Uterus (tissue), 4 donors: ENCODE data around the gene PUM1. TPM values are rescaled to one million over a fixed set of nuclear protein-coding genes. Genes with fewer than 3 reads are reported as not detected.

ENCODE experiments used
- DNase-seq, 2 donors: peaks; one replicate each; pipeline ENCODE4 v3.0.0-alpha.2; 2019 to 2020
- H3K27ac ChIP-seq, 2 donors: fragments of 200-600 bp; sonication (generic); 1 replicate in 1 of 2; 2 replicates in 1 of 2; pipeline ENCODE4 v1.5.1; 2016 to 2018
- H3K27me3 ChIP-seq, 2 donors: fragments of 200-600 bp; sonication (generic); one replicate each; pipeline ENCODE4 v1.5.1; 2018 to 2019; ENCODE audit warnings: control low read depth in 1 of 2
- H3K36me3 ChIP-seq, 2 donors: fragments of 200-600 bp; sonication (generic); one replicate each; pipeline ENCODE4 v1.5.1; 2019; ENCODE audit warnings: control low read depth in 1 of 2
- H3K4me1 ChIP-seq, 2 donors: fragments of 200-600 bp; sonication (generic); one replicate each; pipeline ENCODE4 v1.5.1; 2018 to 2019; ENCODE audit warnings: control low read depth in 1 of 2
- H3K4me3 ChIP-seq, 2 donors: fragments of 200-600 bp; sonication (generic); 1 replicate in 1 of 2; 2 replicates in 1 of 2; pipeline ENCODE4 v1.5.1; 2018 to 2019; ENCODE audit warnings: mild to moderate bottlenecking in 1 of 2
- H3K9me3 ChIP-seq, 2 donors: fragments of 200-600 bp; sonication (generic); one replicate each; pipeline ENCODE4 v1.5.1; 2019; ENCODE audit warnings: control low read depth in 1 of 2
- CTCF ChIP-seq, 4 experiments: fragments of 200-600 bp in 2 of 4; fragments of 450-650 bp in 2 of 4; sonication (generic) in 2 of 4; IDR thresholded peaks; one replicate each; pipeline ENCODE4 v1.5.1; 2016 to 2019; ENCODE audit warnings: antibody characterized with exemption in 4 of 4, mild to moderate bottlenecking in 2 of 4, moderate library complexity in 1 of 4
- POLR2A ChIP-seq, 2 donors: fragments of 450-650 bp; IDR thresholded peaks; one replicate each; pipeline ENCODE4 v1.6.1; 2016; ENCODE audit warnings: antibody characterized with exemption in 2 of 2, mild to moderate bottlenecking in 1 of 2, moderate library complexity in 1 of 2
- intact Hi-C: fragments of 100-400 bp; cut with DNase I; formaldehyde crosslinking; loops from one replicate; pipeline ENCODE4 v1.15.1; 2023; ENCODE audit warnings: low total_unique reads
- total RNA-seq, 4 donors: library from RNA; depleted of rRNA in 3 of 4; stranded (reverse); fragments of >200 nt in 3 of 4; gene quantifications; one replicate each; pipeline versions ENCODE4 v1.1.0 to v1.2.4, GENCODE V29; 2014 to 2023
- donor health status: DM: yes; HTN: yes; CAD: no.

The PUM1 gene
- total RNA-seq, 4 donors from 2014 or later: 42.9 to 152 (median 113) TPM

GRCh38 chr1:30969903-30970302, 95.6 kb downstream of the PUM1 start:
- intact Hi-C loops: no loop called here
- Histone ChIP-seq H3K27me3 (no peaks in the 10 kb centered on the region), H3K4me1 (peaks cover 6 to 9% of the 10 kb centered on the region in 2 donors), H3K27ac (no peak overlapping the region), H3K36me3 (no peaks in the 10 kb centered on the region), H3K9me3 (no peaks in the 10 kb centered on the region), H3K4me3 (no peak overlapping the region)
- TF ChIP-seq CTCF (IDR thresholded peaks at IDR 0.05): no peak
- TF ChIP-seq POLR2A (IDR thresholded peaks at IDR 0.05): no peak
- no peak for DNase-seq

GRCh38 chr1:30968220-30968971, 97.1 kb downstream of the PUM1 start:
- Histone ChIP-seq H3K9me3 (no peaks in the 10 kb centered on the region), H3K36me3 (no peaks in the 10 kb centered on the region), H3K4me3 (no peak overlapping the region), H3K4me1 (peaks cover 9 to 10% of the 10 kb centered on the region in 2 donors), H3K27me3 (no peaks in the 10 kb centered on the region), H3K27ac (no peak overlapping the region)
- DNase-seq: no peak
- no peak for TF ChIP-seq POLR2A (IDR thresholded peaks at IDR 0.05)
- no peak for TF ChIP-seq CTCF (IDR thresholded peaks at IDR 0.05)
- intact Hi-C loops: no loop called here

GRCh38 chr1:30966690-30967369, 98.7 kb downstream of the PUM1 start:
- Histone ChIP-seq H3K27ac (peak overlapping the region in 1 of 2 donors; percentile 7), H3K27me3 (no peaks in the 10 kb centered on the region), H3K4me1 (peaks cover 9 to 10% of the 10 kb centered on the region in 2 donors), H3K4me3 (no peak overlapping the region), H3K9me3 (no peaks in the 10 kb centered on the region), H3K36me3 (no peaks in the 10 kb centered on the region)
- TF ChIP-seq CTCF (IDR thresholded peaks at IDR 0.05) (no peak), POLR2A (IDR thresholded peaks at IDR 0.05) (no peak)
- intact Hi-C loops: no loop called here
- no peak for DNase-seq

- Histone ChIP-seq H3K9me3 (no peaks in the 10 kb centered on the region), H3K4me3 (no peak overlapping the region), H3K36me3 (no peaks in the 10 kb centered on the region), H3K27me3 (no peaks in the 10 kb centered on the region), H3K4me1 (peaks cover 9 to 10% of the 10 kb centered on the region in 2 donors), H3K27ac (peak overlapping the region in 1 of 2 donors; percentile 7)
- DNase-seq: no peak
- TF ChIP-seq POLR2A (IDR thresholded peaks at IDR 0.05) (no peak), CTCF (IDR thresholded peaks at IDR 0.05) (no peak)
- intact Hi-C loops: no loop called here
Measured at GRCh38 chr1:30965924-30966599, 99.5 kb downstream of the PUM1 start.

GRCh38 chr1:30964706-30965105, 100.8 kb downstream of the PUM1 start:
- H3K27ac ChIP-seq: no peak overlapping the region
- H3K36me3 ChIP-seq: no peaks in the 10 kb centered on the region
- no peak overlapping the region for H3K4me3 ChIP-seq
- no peaks in the 10 kb centered on the region for H3K9me3 ChIP-seq
- no peak for DNase-seq
- H3K4me1 ChIP-seq: peaks cover 9 to 10% of the 10 kb centered on the region in 2 donors
- H3K27me3 ChIP-seq: no peaks in the 10 kb centered on the region
- intact Hi-C loops: no loop called here
- TF ChIP-seq CTCF (IDR thresholded peaks at IDR 0.05): no peak
- no peak for TF ChIP-seq POLR2A (IDR thresholded peaks at IDR 0.05)
